Activated CD4-positive, alpha-beta T cell treated with anti-CD3 and anti-CD28 coated beads for 4 hours (primary cell): ENCODE measurements around the gene U2AF1.
"Not testable (repeated sequence)": the region's sequence is repeated elsewhere in the genome, so short reads cannot be mapped to it uniquely, and the experiment has no call there.

Experiments
- DNase-seq, 2 donors: peaks; one replicate each; pipeline ENCODE4 v3.0.0-alpha.2; 2020

The U2AF1 gene

GRCh38 chr21:43076023-43076637 lies 31.2 kb downstream of the U2AF1 start:
- DNase-seq: not testable (repeated sequence)

GRCh38 chr21:43075170-43076022 lies 32.0 kb downstream of the U2AF1 start, which contains the start of gene CBS:
Gene CBS (minus strand): TSS chr21:43075835. CDS start chr21:43072193, 3,642 bp downstream.
- DNase-seq: not testable (repeated sequence)

GRCh38 chr21:43074401-43075169 lies 32.8 kb downstream of the U2AF1 start:
- not testable (repeated sequence) for DNase-seq

GRCh38 chr21:43072742-43073141 lies 34.6 kb downstream of the U2AF1 start:
- DNase-seq: not testable (repeated sequence)

DNA sequence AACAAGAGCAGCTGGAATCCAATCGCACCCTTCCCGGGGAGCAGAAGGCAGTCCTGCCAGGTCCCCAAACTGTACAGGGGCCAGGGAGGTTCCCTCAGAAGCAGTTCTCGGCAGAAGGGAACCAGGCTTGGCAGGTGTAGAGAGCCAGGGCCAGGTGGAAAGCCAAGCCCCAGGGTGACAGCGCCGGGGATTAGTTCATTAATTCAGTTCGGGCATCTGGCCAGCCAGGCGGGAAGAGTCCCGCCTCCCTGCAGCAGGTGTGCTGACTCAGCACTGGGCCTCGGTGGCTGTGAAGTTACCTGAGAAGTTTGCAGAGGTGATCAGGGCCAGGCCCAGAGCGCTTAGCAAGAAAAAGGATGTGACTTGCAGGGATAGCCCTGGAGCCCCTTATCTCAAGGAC lies 37.7 kb downstream of the U2AF1 start:
- not testable (repeated sequence) for DNase-seq

DNA sequence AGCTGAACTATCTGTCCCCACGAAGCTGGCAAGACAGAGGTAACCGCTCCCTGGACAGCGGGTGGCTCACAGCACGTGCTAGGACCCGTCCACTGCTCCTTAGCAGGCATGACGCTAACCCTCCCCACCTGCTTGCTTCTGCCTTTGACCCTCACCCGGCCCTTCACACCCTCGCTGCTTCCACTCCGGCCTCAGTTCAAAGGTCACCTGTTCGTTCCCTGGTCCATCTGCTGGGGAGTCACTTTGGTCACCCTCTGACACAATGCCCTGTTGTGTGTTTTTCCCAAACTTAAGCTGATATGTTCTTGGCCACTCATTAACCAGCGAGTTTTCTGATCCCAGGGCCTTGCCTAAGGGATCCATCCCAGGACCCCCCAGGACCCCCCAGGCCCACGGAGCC lies 39.3 kb downstream of the U2AF1 start:
- not testable (repeated sequence) for DNase-seq

DNA sequence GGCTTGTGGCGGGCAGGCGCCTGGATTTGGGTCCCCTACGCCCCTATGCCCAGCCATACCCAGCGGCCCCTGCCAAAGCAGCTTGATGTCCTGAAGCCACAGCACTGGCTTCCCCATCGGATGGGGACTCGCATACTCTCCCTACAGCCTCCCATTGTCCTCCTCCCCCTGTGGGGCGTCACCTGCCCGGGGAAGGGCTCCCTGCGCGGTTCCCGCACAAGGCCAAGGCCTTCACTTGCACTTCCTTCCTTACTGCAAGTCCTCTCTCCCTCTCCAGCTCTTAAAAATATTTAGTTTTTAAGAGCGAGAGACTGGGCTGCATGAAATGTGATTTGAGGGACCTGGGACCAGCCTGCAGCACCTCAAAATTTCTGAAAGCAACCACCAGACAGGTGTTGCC lies 40.7 kb downstream of the U2AF1 start:
- DNase-seq: not testable (repeated sequence)

- not testable (repeated sequence) for DNase-seq
Observed at GRCh38 chr21:43065991-43066390, 41.4 kb downstream of the U2AF1 start.

DNA sequence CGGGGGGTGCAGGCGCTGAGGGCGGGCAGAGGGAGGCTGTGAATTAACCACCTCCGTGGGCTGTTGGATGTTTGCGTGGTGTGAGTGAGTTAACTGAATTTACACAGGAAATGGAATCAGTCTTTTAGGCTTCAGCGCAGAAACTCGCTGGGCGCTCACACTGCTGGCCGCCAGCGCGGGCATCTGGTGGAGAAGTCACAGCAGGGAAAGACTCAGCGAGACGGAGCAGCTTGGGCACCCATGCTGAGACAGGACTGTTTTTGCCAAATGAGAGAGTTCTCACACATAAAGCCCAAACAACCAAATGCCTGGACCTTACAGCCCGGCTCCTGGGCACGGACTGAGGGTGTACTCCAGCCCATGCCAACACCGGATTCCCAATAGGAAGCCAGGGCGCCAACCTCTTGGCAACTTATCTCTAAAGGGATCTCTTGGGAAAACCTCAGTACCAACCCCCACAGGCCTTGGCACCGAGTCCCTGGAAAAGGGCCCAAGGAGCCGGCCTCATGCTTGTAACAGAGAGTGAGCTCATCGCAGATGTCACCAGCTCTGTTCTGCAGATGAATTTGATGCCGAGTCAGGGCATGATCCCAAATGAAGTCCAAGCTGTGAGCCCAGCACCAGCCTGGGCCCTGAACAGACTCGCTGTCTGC lies 43.0 kb downstream of the U2AF1 start:
- not testable (repeated sequence) for DNase-seq

GRCh38 chr21:43062955-43063664 lies 44.3 kb downstream of the U2AF1 start:
- DNase-seq: not testable (repeated sequence)

DNA sequence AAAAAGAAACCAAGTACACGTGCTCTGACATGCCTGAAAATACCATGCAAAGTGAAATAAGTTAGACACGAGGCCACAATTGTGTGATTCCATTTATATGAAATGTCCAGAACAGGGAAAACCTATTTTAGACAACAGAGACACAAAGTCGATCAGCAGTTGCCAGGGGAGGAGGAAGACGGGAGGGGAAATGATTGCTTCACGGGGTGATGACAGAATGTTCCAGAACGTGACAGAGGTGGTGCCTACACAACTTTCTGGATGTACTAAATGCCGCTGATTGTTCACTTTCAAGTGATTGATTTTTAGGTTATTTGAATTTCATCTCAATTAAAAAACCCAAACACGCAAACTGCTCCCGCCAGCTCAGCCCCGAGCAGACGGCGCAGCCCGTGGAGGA lies 54.3 kb downstream of the U2AF1 start:
- DNase-seq: not testable (repeated sequence)

- not testable (repeated sequence) for DNase-seq
Observed at GRCh38 chr21:43045876-43046821, 61.2 kb downstream of the U2AF1 start.

DNA sequence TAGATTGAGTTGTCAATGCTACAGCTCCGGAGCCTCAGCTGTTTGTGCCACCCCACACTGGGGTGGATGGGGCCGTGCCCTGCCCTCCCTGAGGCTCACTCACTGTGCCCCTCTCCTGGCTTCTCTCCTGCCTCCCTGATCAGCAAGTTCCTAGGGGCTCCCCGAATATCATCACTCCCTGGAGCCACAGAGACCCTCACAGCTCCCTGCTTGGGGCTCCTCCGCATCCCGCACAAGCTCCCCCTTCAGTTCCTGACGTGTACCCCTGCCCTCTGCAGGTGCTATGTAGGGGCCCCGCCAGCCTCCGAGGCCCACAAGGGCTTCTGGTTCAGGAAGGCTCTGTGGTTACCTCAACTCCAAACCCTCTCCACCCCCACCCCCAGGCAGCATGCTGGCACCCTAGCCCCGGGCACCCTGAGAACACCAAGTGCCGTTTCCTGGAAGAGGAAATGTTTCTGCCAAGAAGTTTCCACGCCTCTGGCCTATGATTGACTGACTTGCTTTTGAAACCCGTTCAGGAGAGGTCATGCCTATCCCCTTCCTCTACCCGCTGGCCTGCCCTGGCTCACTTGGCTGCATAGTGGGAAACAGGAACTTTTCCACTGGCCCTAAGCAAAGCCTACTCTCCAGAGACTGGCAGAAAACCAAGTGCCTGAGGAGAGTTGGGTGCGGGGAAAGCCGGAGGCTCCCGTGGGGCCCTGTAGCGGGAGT lies 62.0 kb downstream of the U2AF1 start:
- not testable (repeated sequence) for DNase-seq

GRCh38 chr21:43044547-43044946 lies 62.8 kb downstream of the U2AF1 start:
- DNase-seq: not testable (repeated sequence)

DNA sequence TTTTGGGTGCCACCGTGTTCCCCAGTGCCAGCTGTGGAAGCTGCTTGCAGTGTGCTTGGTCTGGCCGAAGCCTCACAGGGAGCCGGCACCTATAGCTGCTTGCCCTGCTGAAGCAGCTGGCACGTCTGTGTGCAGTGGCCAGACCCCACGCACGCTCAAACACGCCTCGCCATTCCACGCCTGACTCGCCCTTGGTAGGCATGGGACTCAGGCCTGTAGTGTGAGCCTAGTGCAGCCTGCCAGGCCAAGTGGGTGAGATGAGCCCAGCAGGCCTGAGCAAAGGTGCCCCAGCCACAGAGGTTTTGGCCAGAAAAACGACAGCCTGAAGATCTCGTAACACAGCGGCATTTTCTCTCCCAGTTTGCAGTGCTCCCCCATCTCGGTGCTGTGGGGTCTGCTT lies 64.1 kb downstream of the U2AF1 start:
- not testable (repeated sequence) for DNase-seq
